Omental fat pad (tissue), 4 donors: ENCODE data around the gene ARID3A. TPM values are rescaled to one million over a fixed set of nuclear protein-coding genes. Genes with fewer than 3 reads are reported as not detected.
A peak's percentile ranks its signal among the peaks of the same experiment; 100 is the strongest.
"Not testable (repeated sequence)": the region's sequence is repeated elsewhere in the genome, so short reads cannot be mapped to it uniquely, and the experiment has no call there.

ENCODE experiments used
- ATAC-seq: fragments of 150-250 bp; one replicate; pipeline ENCODE4 v1.9.1; 2016; ENCODE audit warnings: mild to moderate bottlenecking, moderate library complexity; ENCODE audit not compliant: low FRiP score
- DNase-seq: peaks from one replicate; pipeline ENCODE4 v3.0.0-alpha.2; 2019; ENCODE audit warnings: low spot score
- total RNA-seq, 4 donors: library from RNA; depleted of rRNA; stranded (reverse); fragments of >200 nt; gene quantifications; one replicate each; pipeline ENCODE4 v1.1.0, GENCODE V29; 2016
- TF ChIP-seq, protein P1 (sequence below), 3 donors: fragments of 450-650 bp; IDR thresholded peaks; one replicate each; pipeline ENCODE4 v1.5.1; 2016 to 2017; ENCODE audit warnings: antibody characterized with exemption in 3 of 3, mild to moderate bottlenecking in 3 of 3, moderate library complexity in 2 of 3

ARID3A gene
- total RNA-seq, 4 donors from 2014 or later, result 3.7 to 15.1 (median 7.7) TPM

DNA sequence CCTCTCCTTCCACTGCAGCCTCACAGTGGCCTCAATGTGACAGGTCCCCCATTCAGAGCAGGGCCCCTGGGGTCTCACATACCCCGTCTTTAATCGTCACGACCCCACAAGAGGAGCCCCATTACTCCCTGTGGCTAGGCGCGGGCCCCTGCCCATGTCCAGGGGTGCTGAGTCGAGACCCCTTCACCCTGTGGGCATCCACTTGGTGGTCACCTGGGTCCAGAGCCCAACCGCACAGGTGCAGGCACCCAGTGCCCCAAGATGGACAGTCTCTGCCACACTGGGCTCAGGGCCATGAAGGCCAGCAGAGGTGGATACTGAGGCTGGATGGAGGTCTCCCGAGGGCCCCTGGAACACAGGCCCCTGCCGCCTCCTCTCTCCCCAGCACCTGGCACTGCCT is 92.1 kb downstream of the ARID3A start:
- TF ChIP-seq, protein P1, sequence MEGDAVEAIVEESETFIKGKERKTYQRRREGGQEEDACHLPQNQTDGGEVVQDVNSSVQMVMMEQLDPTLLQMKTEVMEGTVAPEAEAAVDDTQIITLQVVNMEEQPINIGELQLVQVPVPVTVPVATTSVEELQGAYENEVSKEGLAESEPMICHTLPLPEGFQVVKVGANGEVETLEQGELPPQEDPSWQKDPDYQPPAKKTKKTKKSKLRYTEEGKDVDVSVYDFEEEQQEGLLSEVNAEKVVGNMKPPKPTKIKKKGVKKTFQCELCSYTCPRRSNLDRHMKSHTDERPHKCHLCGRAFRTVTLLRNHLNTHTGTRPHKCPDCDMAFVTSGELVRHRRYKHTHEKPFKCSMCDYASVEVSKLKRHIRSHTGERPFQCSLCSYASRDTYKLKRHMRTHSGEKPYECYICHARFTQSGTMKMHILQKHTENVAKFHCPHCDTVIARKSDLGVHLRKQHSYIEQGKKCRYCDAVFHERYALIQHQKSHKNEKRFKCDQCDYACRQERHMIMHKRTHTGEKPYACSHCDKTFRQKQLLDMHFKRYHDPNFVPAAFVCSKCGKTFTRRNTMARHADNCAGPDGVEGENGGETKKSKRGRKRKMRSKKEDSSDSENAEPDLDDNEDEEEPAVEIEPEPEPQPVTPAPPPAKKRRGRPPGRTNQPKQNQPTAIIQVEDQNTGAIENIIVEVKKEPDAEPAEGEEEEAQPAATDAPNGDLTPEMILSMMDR (IDR thresholded peaks at IDR 0.05), result no peak
- no peak for ATAC-seq

GRCh38 chr19:1018393-1018792 is 92.6 kb downstream of the ARID3A start:
- DNase-seq (no peak), ATAC-seq (no peak)
- TF ChIP-seq, protein P1 (IDR thresholded peaks at IDR 0.05), result no peak

More for the DNA sequence above, 92.1 kb downstream of the ARID3A start:
- DNase-seq, result no peak

DNA sequence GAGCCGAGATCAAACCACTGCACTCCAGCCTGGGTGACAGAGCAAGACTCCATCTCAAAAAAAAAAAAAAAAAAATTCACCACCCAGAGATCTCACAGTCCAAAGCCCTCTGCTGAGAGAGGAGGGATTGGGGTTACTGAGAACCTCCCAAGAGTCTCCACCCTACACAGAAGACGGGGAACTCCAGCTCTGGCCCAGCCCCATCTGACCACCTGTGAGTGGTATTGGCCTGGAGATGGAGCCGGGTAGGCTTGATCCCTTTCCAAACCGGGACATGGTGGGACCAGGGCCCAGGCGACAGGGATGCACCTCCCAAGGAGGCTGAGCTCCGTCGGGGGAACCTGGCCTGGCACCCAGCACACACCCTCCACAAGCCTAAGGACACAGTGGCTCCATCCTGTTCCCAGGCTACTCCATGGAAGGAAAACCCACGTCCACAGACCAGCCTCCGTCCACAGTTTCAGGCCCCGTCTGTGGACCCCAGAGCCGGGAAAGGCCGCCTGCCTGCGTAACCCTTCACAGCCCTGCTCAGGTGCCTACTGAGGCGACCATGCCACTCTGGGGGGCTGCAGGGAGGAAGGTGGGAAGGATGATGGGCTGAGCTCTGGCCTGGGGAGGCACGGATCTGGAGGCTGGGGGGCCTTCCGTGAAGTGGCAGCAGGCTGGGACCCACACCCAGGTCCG is 93.2 kb downstream of the ARID3A start:
- ATAC-seq (no peak), DNase-seq (no peak)
- TF ChIP-seq, protein P1 (IDR thresholded peaks at IDR 0.05), result no peak

DNA sequence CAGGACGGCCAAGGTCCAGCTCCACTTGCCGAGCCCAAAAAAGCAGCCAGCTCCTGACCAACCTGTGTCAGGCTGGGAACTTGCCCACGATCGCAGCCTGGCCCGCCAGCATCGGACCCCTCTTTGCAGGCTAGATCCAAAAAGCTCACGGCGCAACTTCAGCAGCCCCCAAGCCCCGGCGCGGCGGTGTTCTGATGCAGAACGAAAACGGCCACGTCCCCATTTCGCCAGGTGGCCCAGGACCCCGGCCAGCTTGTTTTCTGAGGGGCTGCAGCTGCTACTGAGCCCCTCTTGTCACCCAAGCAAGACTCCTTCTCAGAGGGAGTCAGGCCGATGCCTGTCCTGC is 93.8 kb downstream of the ARID3A start:
- TF ChIP-seq, protein P1 (IDR thresholded peaks at IDR 0.05), result no peak
- no peak for ATAC-seq
- DNase-seq, result no peak

DNA sequence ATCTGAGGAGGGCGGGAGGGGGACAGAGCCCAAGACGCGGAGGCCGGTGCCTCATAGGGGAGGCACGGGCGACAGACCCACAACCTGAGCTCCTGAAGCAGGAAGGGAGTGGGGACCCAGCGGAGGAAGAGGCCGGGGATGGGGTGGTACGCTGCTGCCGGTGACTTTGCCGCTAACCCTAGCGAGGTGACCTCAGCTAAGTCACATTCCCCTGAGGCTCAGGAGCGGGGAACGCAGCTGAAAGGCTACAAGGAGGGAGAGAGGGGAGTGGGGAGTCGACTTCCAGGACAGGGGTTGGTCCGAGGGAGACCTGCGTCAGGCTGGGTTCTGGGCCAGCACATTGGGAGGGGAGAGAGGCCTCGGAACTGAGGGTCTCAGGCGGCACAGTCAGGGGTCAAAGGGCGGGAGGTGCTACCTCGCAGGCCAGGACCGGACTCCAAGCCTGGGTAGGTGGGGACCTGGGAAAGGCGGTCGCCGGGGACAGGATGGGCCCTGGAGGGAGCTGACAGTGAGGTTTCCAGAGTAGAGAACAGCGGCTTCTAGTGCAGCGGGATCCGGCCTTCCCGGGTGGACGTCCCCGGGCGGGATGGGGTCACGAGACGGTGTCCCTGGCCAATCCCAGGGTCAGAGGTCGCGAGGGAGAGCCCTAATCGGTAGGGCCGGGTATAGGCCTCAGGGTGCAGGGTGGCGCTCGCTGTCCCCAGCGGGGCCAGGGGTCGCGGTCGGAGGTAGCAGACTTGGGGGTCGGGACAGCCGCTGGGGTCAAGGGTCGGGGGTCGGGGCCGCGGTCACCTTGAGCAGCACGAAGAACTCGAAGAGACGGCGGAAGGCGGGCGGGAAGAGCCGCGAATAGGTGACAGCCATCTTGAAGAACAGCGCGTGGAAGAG is 94.4 kb downstream of the ARID3A start:
- TF ChIP-seq, protein P1 (IDR thresholded peaks at IDR 0.05), result no peak
- ATAC-seq, result no peak
- no peak for DNase-seq

DNA sequence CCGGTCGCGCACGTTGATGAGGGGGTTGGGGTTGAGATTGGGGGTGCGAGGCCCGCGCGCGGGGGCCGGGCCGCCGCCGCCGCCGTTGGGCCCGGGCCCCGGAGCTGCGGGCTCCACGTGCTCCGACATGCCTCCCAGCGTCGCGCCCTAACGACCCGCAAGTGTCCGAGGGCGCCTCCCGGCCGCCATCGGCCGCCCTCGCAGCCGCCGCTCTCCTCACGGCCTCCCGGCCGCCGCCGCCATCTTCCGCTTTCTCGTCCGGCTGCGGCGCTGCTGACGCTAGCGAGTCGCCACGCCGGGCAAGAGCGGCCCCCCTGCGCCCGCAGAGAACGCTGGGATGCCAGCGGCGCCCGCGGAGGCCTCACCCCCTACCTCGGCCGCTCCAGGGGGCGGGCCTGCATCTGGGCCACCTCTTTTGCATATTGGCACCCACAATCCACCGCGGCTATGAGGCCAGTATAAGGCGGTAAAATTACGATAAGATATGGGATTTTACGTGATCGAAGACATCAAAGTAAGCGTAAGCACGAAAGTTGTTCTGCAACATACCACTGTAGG is 95.1 kb downstream of the ARID3A start, which contains the start of gene TMEM259:
Gene TMEM259, minus strand, starts transcription at position 256 of the 558 bp plus-strand sequence. Its CDS starts 127 bp downstream, at position 129.
- TF ChIP-seq, protein P1 (IDR thresholded peaks at IDR 0.05), result no peak
- DNase-seq, result peak; percentile 93
- ATAC-seq, result peak; percentile 90

DNA sequence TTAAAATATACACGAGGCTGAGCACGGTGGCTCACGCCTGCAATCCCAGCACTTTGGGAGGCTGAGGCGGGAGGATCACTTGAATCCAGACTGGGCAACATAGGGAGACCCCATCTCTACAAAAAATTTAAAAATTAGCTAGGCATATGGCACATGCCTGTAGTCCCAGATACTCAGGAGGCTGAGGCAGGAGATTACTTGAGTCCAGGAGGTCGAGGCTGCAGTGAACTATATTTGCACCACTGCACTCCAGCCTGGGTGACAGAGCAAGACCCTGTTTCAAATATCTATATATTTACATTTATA is 98.0 kb downstream of the ARID3A start:
- DNase-seq, ATAC-seq: not testable (repeated sequence)

GRCh38 chr19:1025080-1025479 is 99.2 kb downstream of the ARID3A start:
- DNase-seq, ATAC-seq: not testable (repeated sequence)
